H9 (cell line): Measurements from ENCODE around the gene MYMK. TPM values are rescaled to one million over a fixed set of nuclear protein-coding genes. Genes with fewer than 3 reads are reported as not detected.

Source experiments
- DNase-seq: peaks from one replicate; pipeline ENCODE4 v3.0.0-alpha.2; 2017
- H2AFZ ChIP-seq: one replicate; pipeline ENCODE4 v1.6.1; 2013; ENCODE audit warnings: mild to moderate bottlenecking, low read length, control low read depth, moderate library complexity
- H2AK5ac ChIP-seq: 2 replicates; pipeline ENCODE4 v1.6.1; 2013; ENCODE audit warnings: low read length, control low read depth, mixed read lengths; ENCODE audit not compliant: insufficient read length
- H2BK120ac ChIP-seq: one replicate; pipeline ENCODE4 v1.6.1; 2013; ENCODE audit warnings: low read depth, mild to moderate bottlenecking, low read length, control low read depth, inconsistent platforms; ENCODE audit not compliant: poor library complexity, severe bottlenecking
- H2BK12ac ChIP-seq: 2 replicates; pipeline ENCODE4 v1.6.1; 2013; ENCODE audit warnings: low read length, control low read depth, mixed read lengths, low read depth; ENCODE audit not compliant: insufficient read length
- H2BK15ac ChIP-seq: 2 replicates; pipeline ENCODE4 v1.6.1; 2013; ENCODE audit warnings: low read depth, low read length, control low read depth
- H2BK20ac ChIP-seq: one replicate; pipeline ENCODE4 v1.6.1; 2013; ENCODE audit warnings: low read depth, mild to moderate bottlenecking, low read length, control low read depth, inconsistent platforms; ENCODE audit not compliant: poor library complexity, severe bottlenecking
- H2BK5ac ChIP-seq: 2 replicates; pipeline ENCODE4 v1.6.1; 2013; ENCODE audit warnings: low read length, control low read depth, mixed read lengths; ENCODE audit not compliant: insufficient read length
- H3K14ac ChIP-seq: 2 replicates; pipeline ENCODE4 v1.6.1; 2013; ENCODE audit warnings: low read length, control low read depth; ENCODE audit not compliant: insufficient read depth
- H3K18ac ChIP-seq: 2 replicates; pipeline ENCODE4 v1.6.1; 2013; ENCODE audit warnings: low read depth, mild to moderate bottlenecking, mixed read lengths, low read length, control low read depth; ENCODE audit not compliant: insufficient read length
- H3K23ac ChIP-seq: 2 replicates; pipeline ENCODE4 v1.6.1; 2013; ENCODE audit warnings: low read length, control low read depth, mixed read lengths, low read depth; ENCODE audit not compliant: insufficient read length
- H3K23me2 ChIP-seq: 2 replicates; pipeline ENCODE4 v1.6.1; 2013; ENCODE audit warnings: low read depth, mild to moderate bottlenecking, mixed read lengths, low read length, control low read depth; ENCODE audit not compliant: insufficient read length, poor library complexity, severe bottlenecking
- H3K27ac ChIP-seq: 2 replicates; pipeline ENCODE4 v1.5.1; 2013; ENCODE audit warnings: low read length, control low read depth, mixed read lengths, low read depth; ENCODE audit not compliant: insufficient read length
- H3K27me3 ChIP-seq: 2 replicates; pipeline ENCODE4 v1.6.1; 2013; ENCODE audit warnings: low read length, control low read depth, inconsistent platforms; ENCODE audit not compliant: insufficient read depth
- H3K4ac ChIP-seq: 2 replicates; pipeline ENCODE4 v1.6.1; 2013; ENCODE audit warnings: low read depth, mild to moderate bottlenecking, control low read depth, inconsistent platforms, low read length, moderate library complexity
- H3K4me1 ChIP-seq: 2 replicates; pipeline ENCODE4 v1.6.1; 2013; ENCODE audit warnings: low read length, control low read depth, inconsistent platforms; ENCODE audit not compliant: insufficient read depth
- H3K4me2 ChIP-seq: 2 replicates; pipeline ENCODE4 v1.6.1; 2013; ENCODE audit warnings: low read length, control low read depth, mixed read lengths; ENCODE audit not compliant: insufficient read length, insufficient read depth
- H3K56ac ChIP-seq: 2 replicates; pipeline ENCODE4 v1.6.1; 2013; ENCODE audit warnings: low read depth, mild to moderate bottlenecking, mixed read lengths, low read length, control low read depth; ENCODE audit not compliant: insufficient read length
- H3K79me1 ChIP-seq: 2 replicates; pipeline ENCODE4 v1.6.1; 2013; ENCODE audit warnings: low read depth, mild to moderate bottlenecking, moderate library complexity, low read length, control low read depth, inconsistent platforms; ENCODE audit not compliant: insufficient read depth, poor library complexity, severe bottlenecking
- H3K79me2 ChIP-seq: 2 replicates; pipeline ENCODE4 v1.6.1; 2013; ENCODE audit warnings: low read length, control low read depth, inconsistent platforms; ENCODE audit not compliant: insufficient read depth
- H3K9ac ChIP-seq: 2 replicates; pipeline ENCODE4 v1.6.1; 2013; ENCODE audit warnings: low read length, control low read depth, mixed read lengths; ENCODE audit not compliant: insufficient read length; ENCODE audit errors: extremely low read depth
- H3K9me3 ChIP-seq: one replicate; pipeline ENCODE4 v1.6.1; 2013; ENCODE audit warnings: low read depth, low read length, inconsistent platforms; ENCODE audit not compliant: control insufficient read depth
- H3T11ph ChIP-seq: one replicate; pipeline ENCODE4 v1.6.1; 2013; ENCODE audit warnings: mild to moderate bottlenecking, low read length, control low read depth, inconsistent platforms
- H4K20me1 ChIP-seq: one replicate; pipeline ENCODE4 v1.6.1; 2013; ENCODE audit not compliant: control insufficient read depth, insufficient read length, insufficient read depth
- H4K5ac ChIP-seq: 2 replicates; pipeline ENCODE4 v1.6.1; 2013; ENCODE audit warnings: low read depth, mild to moderate bottlenecking, mixed read lengths, low read length, control low read depth; ENCODE audit not compliant: insufficient read length
- H4K8ac ChIP-seq: replicated peaks from 2 replicates; pipeline ENCODE4 v1.6.1; 2013; ENCODE audit warnings: low read length, control low read depth, mixed read lengths, low read depth; ENCODE audit not compliant: insufficient read length
- H4K91ac ChIP-seq: 2 replicates; pipeline ENCODE4 v1.6.1; 2013; ENCODE audit warnings: low read depth, mild to moderate bottlenecking, moderate library complexity, mixed read lengths, low read length, control low read depth; ENCODE audit not compliant: insufficient read length
- H3K27ac Mint-ChIP-seq, 3 experiments: 2 replicates in 2 of 3; 3 replicates in 1 of 3; pipeline ENCODE4 v1.8.0; 2020 to 2021; ENCODE audit warnings: mixed read lengths in 3 of 3, mild to moderate bottlenecking in 1 of 3, moderate library complexity in 1 of 3
- H3K27me3 Mint-ChIP-seq: 2 replicates; pipeline ENCODE4 v1.8.0; 2021; ENCODE audit warnings: low read depth, mild to moderate bottlenecking, moderate library complexity, mixed read lengths
- H3K36me3 Mint-ChIP-seq, 3 experiments: 2 replicates in 2 of 3; 3 replicates in 1 of 3; pipeline ENCODE4 v1.8.0; 2020 to 2021; ENCODE audit warnings: low read depth in 3 of 3, mixed read lengths in 3 of 3; ENCODE audit not compliant: insufficient read depth in 1 of 3
- H3K4me1 Mint-ChIP-seq, 2 experiments: 2 replicates each; pipeline ENCODE4 v1.8.0; 2020; ENCODE audit warnings: mixed read lengths in 2 of 2
- H3K4me3 Mint-ChIP-seq, 2 experiments: 2 replicates in 1 of 2; 3 replicates in 1 of 2; pipeline ENCODE4 v1.8.0; 2020 to 2021; ENCODE audit warnings: mild to moderate bottlenecking in 2 of 2, mixed read lengths in 2 of 2, moderate library complexity in 1 of 2
- H3K9me3 Mint-ChIP-seq, 2 experiments: 2 replicates in 1 of 2; 3 replicates in 1 of 2; pipeline ENCODE4 v1.8.0; 2020; ENCODE audit warnings: mild to moderate bottlenecking in 2 of 2, mixed read lengths in 2 of 2, moderate library complexity in 1 of 2
- CTCF ChIP-seq: fragments of 200-600 bp; sonication (generic); conservative IDR thresholded peaks from 3 replicates; pipeline ENCODE4 v1.8.0; 2021; ENCODE audit warnings: antibody characterized with exemption, mild to moderate bottlenecking
- WGBS: extraction: QIAGEN DNeasy Blood & Tissue Kit; methylation state at CpG from one replicate; pipeline ENCODE4 v1.1.7; 2013; ENCODE audit warnings: missing lambda C conversion rate, low lambda C conversion rate, mixed read lengths; ENCODE audit not compliant: insufficient read length; ENCODE audit errors: extremely low coverage; 5-methylcytosine and 5-hydroxymethylcytosine counted together
- total RNA-seq: library from RNA; stranded (reverse); gene quantifications from 2 replicates; pipeline ENCODE4 v1.2.1, GENCODE V29; 2021

Gene MYMK
- total RNA-seq, 1 experiment from 2014 or later: not detected

DNA sequence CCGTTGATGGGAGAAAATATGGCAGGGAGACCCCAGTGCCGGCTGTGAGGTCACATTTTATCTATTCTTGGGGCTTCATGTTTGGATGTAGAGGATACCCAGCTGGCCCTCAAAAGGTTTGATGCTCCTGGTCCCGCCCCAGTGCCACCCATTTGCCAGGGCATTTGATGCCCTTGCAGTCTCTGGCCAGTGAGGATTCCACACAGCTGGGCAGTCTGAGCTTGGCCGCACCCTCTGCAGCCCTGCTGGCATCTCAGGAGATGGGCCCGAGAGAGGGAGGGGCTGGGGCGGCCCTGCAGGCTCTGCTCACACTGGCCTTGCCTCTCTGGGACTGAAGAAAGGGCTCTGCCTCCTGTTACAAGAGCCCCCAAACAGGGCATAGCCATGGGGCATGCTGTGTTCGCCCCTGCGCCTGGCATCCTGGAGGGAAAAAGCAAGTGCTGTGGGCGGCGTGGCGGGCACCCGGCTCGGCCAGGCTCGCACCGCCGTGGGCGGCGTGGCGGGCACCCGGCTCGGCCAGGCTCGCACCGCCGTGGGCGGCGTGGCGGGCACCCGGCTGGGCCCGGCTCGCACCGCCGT lies 37.3 kb upstream of the MYMK start:
- no peak overlapping the region for H3T11ph ChIP-seq
- H2AFZ ChIP-seq: no peak overlapping the region
- no peak overlapping the region for H3K27ac ChIP-seq
- no peak overlapping the region for H2AK5ac ChIP-seq
- no peaks in the 10 kb centered on the region for H3K9me3 ChIP-seq
- no CpG with 5 or more reads among the region's 32 CpGs for WGBS
- peaks cover 13% of the 10 kb centered on the region for H3K27me3 Mint-ChIP-seq
- no peak overlapping the region for H3K4ac ChIP-seq
- H3K4me1 Mint-ChIP-seq: peaks cover 24 to 37% of the 10 kb centered on the region in 2 experiments
- H4K20me1 ChIP-seq: no peaks in the 10 kb centered on the region
- H3K4me2 ChIP-seq: no peak overlapping the region
- H3K79me2 ChIP-seq: no peaks in the 10 kb centered on the region
- no peaks in the 10 kb centered on the region for H3K23me2 ChIP-seq
- H3K4me3 Mint-ChIP-seq: no peak overlapping the region
- H3K27ac Mint-ChIP-seq: no peak overlapping the region
- no peaks in the 10 kb centered on the region for H3K9me3 Mint-ChIP-seq
- no peak overlapping the region for H4K91ac ChIP-seq
- no peaks in the 10 kb centered on the region for H3K79me1 ChIP-seq
- H2BK5ac ChIP-seq: no peak overlapping the region
- H2BK120ac ChIP-seq: no peak overlapping the region
- peaks cover 2% of the 10 kb centered on the region; the same call in 1 of the 2 replicates for H3K4me1 ChIP-seq
- H3K27me3 ChIP-seq: no peaks in the 10 kb centered on the region
- no peak overlapping the region for H3K9ac ChIP-seq
- no peak overlapping the region for H2BK12ac ChIP-seq
- no peak overlapping the region for H4K5ac ChIP-seq
- no peak overlapping the region for H2BK20ac ChIP-seq
- no peak for TF ChIP-seq CTCF
- H3K14ac ChIP-seq: no peak overlapping the region
- H3K23ac ChIP-seq: no peak overlapping the region
- H3K36me3 Mint-ChIP-seq: peaks cover 0 to 3% (median 0%) of the 10 kb centered on the region in 3 experiments; a peak in 2 of 7 replicates
- no peak overlapping the region for H3K56ac ChIP-seq
- no peak overlapping the region for H3K18ac ChIP-seq
- no peak for DNase-seq
- no peak overlapping the region for H4K8ac ChIP-seq
- no peak overlapping the region for H2BK15ac ChIP-seq
